GM10266 (cell line): ENCODE data around the gene TGIF2.
"Not testable (repeated sequence)": the region's sequence is repeated elsewhere in the genome, so short reads cannot be mapped to it uniquely, and the experiment has no call there.

Source experiments
- DNase-seq: peaks from one replicate; pipeline ENCODE4 v3.0.0; 2012; ENCODE audit errors: extremely low spot score
- TF ChIP-seq, protein P1 (sequence below): IDR thresholded peaks from 2 replicates; pipeline ENCODE4 v1.5.1; 2012; ENCODE audit warnings: mild to moderate bottlenecking, low read depth; ENCODE audit not compliant: control insufficient read depth, insufficient read depth; ENCODE audit errors: missing control alignments

Gene TGIF2

DNA sequence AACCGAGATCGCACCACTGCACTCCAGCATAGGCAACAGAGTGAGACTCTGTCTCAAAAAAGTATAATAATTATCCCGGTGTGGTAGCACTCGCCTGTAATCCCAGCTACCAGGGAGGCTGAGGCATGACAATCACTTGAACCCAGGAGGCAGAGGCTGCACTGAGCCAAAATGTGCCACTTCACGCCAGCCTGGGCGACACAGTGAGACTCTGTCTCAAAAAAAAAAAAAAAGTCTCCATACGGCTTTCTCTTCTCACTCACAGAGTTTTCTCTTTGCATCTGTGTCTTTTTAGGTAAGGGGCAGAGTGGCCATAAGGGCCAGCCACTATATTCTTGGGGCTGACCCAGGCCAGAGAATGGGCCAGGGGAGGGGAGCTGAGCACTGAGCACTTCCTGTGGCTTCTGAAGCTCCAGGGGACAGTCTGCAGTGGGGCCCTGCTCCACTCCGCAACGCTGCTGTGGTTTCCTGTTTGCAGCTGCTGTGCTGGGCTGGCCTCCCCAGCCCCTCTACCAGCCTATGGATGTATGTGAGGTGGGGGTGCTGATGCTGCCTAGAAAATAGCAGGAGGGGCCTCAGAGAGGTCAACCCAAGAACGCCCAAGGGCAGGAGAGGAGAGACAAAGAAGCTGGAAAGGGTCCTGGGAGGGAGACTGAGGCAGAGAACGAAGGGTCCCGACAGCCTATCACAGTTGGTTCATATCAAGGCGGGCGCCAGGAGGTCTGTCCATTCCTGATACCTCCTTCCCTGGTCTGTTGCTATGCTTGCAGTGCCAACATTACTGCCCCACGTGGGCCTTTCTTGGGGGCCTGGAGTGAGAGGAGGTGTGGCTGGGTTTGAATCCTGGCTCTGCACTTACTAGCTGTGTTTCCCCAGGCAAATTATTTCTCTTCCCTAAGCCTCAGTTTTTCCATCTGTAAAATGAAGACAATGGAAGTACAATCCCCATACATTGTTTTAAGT is 56.6 kb downstream of the TGIF2 start:
- TF ChIP-seq, protein P1, sequence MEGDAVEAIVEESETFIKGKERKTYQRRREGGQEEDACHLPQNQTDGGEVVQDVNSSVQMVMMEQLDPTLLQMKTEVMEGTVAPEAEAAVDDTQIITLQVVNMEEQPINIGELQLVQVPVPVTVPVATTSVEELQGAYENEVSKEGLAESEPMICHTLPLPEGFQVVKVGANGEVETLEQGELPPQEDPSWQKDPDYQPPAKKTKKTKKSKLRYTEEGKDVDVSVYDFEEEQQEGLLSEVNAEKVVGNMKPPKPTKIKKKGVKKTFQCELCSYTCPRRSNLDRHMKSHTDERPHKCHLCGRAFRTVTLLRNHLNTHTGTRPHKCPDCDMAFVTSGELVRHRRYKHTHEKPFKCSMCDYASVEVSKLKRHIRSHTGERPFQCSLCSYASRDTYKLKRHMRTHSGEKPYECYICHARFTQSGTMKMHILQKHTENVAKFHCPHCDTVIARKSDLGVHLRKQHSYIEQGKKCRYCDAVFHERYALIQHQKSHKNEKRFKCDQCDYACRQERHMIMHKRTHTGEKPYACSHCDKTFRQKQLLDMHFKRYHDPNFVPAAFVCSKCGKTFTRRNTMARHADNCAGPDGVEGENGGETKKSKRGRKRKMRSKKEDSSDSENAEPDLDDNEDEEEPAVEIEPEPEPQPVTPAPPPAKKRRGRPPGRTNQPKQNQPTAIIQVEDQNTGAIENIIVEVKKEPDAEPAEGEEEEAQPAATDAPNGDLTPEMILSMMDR = no peak
- peak; percentile 51 for DNase-seq

GRCh38 chr20:36631646-36632045 is 58.2 kb downstream of the TGIF2 start:
- DNase-seq = no peak
- TF ChIP-seq, protein P1 = no peak

- no peak for DNase-seq
- TF ChIP-seq, protein P1 = no peak
Observed at GRCh38 chr20:36632147-36632486, 58.7 kb downstream of the TGIF2 start.

DNA sequence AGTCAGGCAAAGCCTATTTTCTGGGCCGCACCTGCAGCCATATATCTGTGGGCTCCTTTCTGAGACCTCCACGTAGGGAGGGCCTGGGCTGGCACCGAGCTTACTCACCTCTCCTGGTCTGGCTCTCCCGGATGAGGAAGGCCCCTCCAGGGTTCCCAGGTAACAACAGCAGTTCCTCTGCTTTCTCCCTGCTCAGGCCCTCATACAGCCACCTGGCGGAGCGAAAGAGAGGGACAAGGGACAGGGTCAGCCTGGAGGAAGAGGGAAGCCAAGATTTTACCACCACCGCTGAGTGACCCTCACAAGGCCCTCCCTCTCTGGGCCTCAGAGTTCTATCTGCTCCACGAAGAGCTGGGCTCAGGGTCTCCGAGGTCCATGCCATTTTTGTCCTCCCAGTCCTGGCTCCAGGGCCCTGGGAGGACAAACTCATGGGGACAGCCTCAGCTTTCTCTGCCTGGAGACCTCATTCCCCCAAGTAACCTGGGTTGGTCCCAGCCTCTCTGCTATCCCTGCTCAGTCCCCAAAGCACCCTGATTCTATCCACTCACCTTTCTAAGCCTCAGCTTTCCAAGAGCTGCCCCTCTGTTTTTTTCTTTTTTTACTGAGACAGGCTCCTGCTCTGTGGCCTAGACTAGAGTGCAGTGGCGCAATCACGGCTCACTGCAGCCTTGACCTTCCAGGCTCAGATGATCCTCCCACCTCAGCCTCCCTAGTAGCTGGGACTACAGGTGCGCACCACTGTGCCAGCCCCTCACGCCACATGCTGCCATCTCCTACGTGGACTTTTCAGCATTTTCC is 59.3 kb downstream of the TGIF2 start:
- TF ChIP-seq, protein P1 = no peak
- no peak for DNase-seq

GRCh38 chr20:36633285-36633772 is 59.9 kb downstream of the TGIF2 start:
- TF ChIP-seq, protein P1 = no peak

DNA sequence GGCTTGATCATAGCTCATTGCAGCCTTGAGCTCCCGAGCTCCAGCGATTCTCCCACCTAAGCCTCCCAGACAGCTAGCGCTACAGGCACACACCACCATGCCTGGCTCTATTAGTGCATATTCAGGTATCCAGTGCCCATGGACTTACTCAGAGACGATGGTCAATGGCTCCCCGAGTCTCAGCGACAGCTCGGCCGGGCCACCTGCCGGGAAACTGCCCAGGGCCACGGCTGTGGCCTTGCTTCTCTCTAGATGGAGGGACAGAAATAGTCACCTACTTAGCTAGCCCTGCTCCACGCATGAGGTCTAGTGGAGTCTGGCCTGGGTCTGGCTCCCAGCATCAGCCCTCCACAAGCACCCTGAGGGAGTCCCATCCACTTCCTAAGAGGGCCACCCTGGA is 60.9 kb downstream of the TGIF2 start:
- no peak for DNase-seq
- TF ChIP-seq, protein P1 = no peak

More at GRCh38 chr20:36633285-36633772, 59.9 kb downstream of the TGIF2 start:
- DNase-seq = no peak

DNA sequence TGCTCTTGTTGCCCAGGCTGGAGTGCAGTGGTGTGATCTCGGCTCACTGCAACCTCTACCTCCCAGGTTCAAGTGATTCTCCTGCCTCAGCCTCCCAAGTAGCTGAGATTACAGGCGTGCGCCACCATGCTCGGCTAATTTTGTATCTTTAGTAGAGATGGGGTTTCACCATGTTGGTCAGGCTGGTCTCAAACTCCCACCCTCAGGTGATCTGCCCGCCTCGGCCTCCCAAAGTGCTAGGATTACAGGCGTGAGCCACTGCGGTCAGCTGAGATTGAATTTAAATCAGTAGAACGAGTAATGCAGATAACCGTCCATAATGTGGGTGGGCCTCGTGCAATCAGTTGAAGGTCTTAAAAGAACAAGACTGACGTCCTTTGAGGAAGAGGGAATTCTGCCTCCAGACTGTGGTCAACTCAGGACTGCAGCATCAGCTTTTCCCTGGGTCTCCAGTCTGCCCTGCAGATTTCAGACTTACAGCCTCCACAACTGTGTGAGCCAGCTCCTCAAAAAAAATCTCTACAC is 65.5 kb downstream of the TGIF2 start:
- DNase-seq = not testable (repeated sequence)
